Stomach (tissue), 4 donors: Measurements from ENCODE around the gene C5AR2.

ENCODE experiments used
- CTCF ChIP-seq, 7 experiments: fragments of 450-650 bp in 4 of 7; fragments of 200-600 bp in 3 of 7; sonication (generic) in 3 of 7; IDR thresholded peaks; one replicate each; pipeline ENCODE4 v1.5.1; 2016 to 2019; ENCODE audit warnings: antibody characterized with exemption in 7 of 7, control low read depth in 2 of 7, mild to moderate bottlenecking in 1 of 7
- EP300 ChIP-seq: sonication (generic); formaldehyde crosslinking; IDR thresholded peaks from one replicate; pipeline ENCODE4 v1.6.1; 2017; ENCODE audit warnings: antibody characterized with exemption
- POLR2A ChIP-seq, 4 donors: fragments of 450-650 bp; IDR thresholded peaks; one replicate each; pipeline ENCODE4 v1.6.1; 2016; ENCODE audit warnings: antibody characterized with exemption in 4 of 4, control low read depth in 2 of 4, mild to moderate bottlenecking in 1 of 4, moderate library complexity in 1 of 4

GRCh38 chr19:47323872-47324271, 8.1 kb upstream of the C5AR2 start:
- TF ChIP-seq CTCF (IDR thresholded peaks at IDR 0.05) = no peak
- TF ChIP-seq EP300 = no peak
- TF ChIP-seq POLR2A (IDR thresholded peaks at IDR 0.05) = no peak
